SK-N-DZ (cell line): Measurements from ENCODE around the gene VDAC1.
"Not testable (repeated sequence)": the region's sequence is repeated elsewhere in the genome, so short reads cannot be mapped to it uniquely, and the experiment has no call there.

Source experiments
- DNase-seq: peaks from one replicate; pipeline ENCODE4 v3.0.0-alpha.2; 2015; ENCODE audit warnings: low spot score

The VDAC1 gene

DNA sequence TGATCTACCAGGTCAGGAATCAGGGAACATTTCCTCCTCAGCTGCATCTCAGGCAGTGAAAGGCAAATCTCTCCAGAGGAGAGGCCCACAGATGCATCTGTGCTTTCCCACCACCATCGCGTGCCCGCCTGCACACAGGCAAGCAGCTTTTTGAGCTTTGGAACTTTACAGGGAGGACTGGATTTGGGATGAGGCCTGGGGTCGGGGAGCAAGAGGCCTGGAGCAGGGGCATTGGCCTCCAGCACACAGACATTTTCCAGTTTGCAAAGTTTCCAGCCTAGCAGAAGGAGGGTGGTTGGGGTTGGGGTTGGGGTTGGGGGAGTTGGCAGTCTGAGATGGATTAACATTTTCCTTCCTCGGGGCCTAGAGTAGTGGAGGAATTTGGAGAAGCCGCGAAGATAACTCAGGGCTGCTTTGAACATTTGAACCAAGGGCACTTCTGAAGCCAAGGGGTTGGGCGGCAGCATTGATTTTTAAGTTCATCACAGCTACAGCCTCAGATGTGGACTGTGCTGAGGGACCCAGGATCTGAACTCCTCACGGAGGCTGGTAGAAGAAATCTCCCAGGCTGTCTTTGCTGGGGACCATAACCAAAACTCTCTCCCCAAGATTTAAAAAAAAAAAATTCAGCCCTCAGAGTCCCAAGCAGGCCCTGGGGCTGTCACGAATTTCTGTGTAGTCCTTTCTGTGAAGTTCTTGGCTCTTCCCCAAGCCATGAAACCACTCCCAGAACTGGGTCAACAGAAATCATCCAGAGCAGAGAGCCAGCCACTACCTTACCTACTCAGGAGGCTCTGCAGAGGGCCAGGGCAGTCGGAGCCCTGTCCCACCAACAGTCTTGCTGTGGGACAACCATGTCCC lies 61.9 kb downstream of the VDAC1 start:
- DNase-seq: no peak

- no peak for DNase-seq
Observed at GRCh38 chr5:133941456-133942196, 63.1 kb downstream of the VDAC1 start.

DNA sequence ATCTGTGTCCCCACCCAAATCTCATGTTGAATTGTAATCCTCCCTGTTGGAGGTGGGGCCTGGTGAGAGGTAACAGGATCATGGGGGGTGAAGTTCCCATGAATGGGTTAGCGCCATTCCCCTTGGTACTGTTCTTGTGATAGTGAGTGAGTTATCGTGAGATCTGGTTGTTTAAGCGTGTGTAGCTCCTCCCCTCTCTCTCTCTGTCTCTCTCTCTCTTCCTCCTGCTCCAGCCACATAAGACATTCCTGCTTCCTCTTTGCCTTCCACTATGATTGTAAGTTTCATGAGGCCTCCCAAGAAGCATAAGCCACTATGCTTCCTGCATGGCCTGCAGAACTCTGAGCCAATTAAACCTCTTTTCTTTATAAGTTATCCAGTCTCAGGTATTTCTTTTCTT lies 65.1 kb downstream of the VDAC1 start:
- DNase-seq: no peak

DNA sequence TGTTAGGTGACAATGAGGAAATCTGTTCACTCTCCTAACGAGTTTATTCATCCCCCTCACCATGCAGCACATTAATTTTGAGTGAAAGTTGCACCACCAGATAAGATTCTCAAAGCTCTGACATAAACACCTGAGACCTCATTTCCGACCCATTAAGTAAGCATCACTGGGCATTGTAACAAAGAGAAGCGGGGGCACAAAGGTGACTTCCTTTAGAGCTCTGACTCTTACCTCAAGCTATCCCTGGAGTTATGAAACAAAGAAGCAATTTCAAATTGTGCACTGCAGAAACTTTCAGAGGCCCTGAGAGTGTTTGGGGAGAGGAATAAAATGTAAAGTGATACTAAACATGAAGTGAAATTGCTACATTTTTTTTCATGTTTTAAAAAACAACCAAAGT lies 65.8 kb downstream of the VDAC1 start:
- no peak for DNase-seq

DNA sequence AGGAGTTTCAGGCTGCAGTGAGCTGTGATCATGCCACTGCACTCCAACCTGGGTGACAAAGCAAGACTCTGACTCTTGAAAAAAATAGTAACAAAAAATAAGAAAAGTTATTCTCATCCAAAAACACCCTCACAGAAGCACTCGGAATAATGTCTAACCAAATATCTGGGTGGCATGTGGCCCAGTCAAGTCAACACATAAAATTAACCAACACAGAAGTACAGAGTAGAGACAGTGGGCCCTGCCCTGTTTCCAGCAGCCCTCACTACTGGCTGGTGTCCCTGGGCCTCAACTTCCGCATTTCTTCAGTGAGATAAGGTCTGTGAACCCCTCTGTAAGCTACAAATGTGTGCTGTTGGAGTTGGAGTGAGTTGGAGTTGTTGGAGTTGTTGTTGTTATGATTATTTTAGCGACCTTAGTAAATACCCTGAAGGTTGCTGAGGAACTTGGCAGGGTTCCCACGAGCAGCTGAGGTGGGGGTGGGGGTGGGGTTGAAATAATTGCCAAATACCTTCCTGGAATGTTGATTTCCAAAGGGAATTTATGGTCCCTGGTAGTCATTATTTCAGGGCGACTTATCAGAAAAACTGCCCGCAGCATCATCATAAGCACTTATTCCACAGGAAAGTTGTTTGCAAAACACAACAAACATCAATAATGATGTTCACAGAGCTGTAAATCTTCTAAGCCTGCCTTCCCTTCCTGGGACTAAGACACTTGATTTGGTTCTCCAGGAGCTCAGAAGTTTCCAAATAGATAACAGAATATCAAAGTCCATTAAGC lies 66.5 kb downstream of the VDAC1 start:
- no peak for DNase-seq

DNA sequence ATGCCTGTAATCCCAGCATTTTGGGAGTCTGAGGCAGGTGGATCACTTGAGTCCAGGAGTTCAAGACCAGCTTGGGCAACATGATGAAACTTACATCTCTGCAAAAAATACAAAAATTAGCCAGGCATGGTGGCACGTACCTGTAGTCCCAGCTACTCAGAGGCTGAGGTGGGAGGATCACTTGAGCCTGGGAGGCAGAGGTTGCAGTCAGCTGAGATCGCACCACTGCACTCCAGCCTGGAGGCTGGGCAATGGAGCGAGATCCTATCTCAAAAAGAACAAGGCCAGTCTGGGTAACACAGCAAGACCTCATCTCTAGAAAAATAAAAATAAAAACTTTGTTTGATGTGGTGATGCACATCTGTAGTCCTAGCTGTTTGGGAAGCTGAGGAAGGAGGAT lies 67.1 kb downstream of the VDAC1 start:
- DNase-seq: not testable (repeated sequence)

DNA sequence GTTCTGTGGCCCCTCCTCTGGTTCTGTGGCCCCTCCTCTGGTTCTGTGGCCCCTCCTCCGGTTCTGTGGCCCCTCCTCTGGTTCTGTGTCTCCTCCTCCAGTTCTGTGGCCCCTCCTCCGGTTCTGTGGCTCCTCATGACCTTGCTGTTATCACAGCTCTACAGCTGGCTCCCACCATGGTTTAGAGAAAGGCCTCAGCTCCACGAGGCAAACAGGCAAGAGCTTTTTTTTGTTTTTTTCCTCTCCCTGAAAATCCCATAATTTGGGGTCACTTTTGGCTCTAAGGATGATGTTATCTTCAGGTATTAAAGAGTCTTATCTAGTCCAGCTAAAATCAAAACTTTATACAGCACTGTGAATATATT lies 68.1 kb downstream of the VDAC1 start:
- DNase-seq: no peak

DNA sequence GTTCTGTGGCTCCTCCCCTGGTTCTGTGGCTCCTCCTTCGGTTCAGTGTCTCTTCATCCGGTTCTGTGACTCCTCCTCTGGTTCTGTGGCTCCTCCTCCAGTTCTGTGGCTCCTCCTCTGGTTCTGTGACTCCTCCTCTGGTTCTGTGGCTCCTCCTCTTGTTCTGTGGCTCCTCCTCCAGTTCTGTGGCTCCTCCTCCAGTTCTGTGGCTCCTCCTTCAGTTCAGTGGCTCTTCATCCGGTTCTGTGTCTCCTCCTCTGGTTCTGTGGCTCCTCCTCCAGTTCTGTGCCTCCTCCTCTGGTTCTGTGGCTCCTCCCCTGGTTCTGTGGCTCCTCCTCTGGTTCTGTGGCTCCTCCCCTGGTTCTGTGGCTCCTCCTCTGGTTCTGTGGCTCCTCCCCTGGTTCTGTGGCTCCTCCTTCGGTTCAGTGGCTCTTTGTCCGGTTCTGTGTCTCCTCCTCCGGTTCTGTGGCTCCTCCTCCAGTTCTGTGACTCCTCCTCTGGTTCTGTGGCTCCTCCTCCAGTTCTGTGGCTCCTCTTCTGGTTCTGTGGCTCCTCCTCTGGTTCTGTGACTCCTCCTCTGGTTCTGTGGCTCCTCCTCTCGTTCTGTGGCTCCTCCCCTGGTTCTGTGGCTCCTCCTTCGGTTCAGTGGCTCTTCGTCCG lies 68.7 kb downstream of the VDAC1 start:
- not testable (repeated sequence) for DNase-seq

- no peak for DNase-seq
Observed at GRCh38 chr5:133935667-133935940, 69.2 kb downstream of the VDAC1 start.

- DNase-seq: no peak
Observed at GRCh38 chr5:133934822-133935666, 69.7 kb downstream of the VDAC1 start.

DNA sequence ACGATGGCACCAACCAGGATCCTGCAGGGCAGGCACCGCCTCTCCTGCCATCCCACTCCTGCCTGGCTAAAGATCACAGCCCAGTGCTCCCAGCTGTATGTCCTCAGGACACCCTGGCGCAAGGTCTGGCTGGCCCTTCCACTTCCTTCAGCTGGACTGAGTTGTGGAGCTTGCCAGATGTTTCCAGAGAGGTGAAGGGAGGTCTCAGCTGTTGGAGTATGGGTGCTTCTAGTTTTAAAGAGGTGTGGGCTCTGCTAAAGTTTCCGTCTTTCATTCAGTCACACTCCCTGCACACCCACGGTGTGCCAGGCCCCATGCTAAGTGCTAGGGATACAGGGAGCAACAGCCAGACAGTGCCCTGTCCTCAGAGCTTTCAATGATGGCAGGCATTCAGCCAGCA lies 70.5 kb downstream of the VDAC1 start:
- no peak for DNase-seq

DNA sequence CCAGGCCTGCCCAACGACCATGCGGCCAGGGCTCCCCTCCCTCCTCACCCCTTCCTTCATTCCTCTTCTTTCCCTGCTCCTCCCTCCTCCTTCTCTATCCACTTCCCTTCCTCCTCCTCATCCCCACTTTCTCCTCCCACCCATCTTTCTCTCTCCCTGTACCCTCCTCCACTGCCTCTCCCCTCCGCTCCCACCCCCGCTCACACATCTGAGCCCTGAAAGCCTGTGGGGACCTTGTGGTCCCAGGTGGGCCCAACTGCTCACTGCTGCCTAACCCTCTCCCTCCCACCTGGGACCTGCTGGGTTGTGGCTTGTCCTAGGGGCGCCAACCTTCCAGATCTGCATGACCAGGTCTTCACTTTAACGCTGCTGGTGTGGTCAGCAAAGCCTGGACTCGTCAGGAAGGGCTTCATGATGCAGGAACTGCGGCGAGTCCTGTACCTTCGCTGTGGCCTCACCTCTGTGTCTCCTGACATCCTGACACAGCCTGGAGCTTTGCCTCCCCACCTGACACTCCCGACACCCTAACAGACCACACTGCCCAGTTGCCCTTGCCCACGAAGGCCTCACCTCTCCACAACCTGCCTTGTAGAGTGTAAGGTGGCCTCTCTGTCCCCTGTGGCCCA lies 71.0 kb downstream of the VDAC1 start:
- DNase-seq: no peak

DNA sequence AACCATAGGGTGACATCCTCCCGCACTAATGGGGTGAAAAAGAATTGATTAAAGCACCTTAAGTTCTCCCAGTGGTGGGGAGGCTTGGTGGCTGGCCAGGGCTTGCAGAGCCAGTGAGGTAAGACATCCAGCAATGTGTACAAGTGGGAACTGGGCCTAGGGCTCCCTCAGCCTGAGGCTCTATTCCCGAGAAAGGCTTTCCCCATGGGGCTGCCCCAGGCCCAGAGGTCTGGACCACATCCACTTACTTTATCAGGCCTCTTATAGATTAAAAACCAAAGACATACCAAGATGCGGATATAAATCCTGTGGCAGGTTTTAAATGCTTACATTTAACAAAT lies 71.6 kb downstream of the VDAC1 start:
- no peak for DNase-seq

GRCh38 chr5:133932441-133933168 lies 72.2 kb downstream of the VDAC1 start:
- no peak for DNase-seq

DNA sequence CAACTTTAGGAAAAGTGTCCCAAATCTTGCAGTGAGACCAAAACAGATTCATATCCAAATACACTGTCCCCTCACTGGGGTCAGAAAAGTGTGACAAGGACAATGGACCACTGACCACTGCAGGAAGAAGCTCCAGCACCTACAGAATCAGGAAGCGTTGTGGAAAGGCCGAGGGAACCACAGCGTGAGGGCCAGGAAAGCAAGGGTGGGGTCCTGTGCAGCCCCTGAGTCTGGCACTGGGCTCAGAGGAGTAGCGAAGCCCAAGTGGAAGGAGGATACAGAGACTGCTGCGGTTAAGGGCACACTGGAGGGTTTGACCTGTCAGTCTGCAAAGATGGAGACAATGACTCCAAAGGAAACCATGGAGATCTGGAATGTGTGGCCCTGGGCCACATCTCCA lies 73.2 kb downstream of the VDAC1 start:
- no peak for DNase-seq

- no peak for DNase-seq
Observed at GRCh38 chr5:133930813-133931090, 74.0 kb downstream of the VDAC1 start.

- no peak for DNase-seq
Observed at GRCh38 chr5:133930061-133930812, 74.5 kb downstream of the VDAC1 start.

- DNase-seq: no peak
Observed at GRCh38 chr5:133928587-133929393, 76.0 kb downstream of the VDAC1 start.
